GM10248 (cell line): Measurements from ENCODE around the gene ARR3.
A peak's percentile ranks its signal among the peaks of the same experiment; 100 is the strongest.
"Not testable (repeated sequence)": the region's sequence is repeated elsewhere in the genome, so short reads cannot be mapped to it uniquely, and the experiment has no call there.

Source experiments
- CTCF ChIA-PET: fragments of 300-600 bp; sonication (Branson Sonifier 250); formaldehyde crosslinking; extraction: SDS; loops from one replicate; lab custom pipeline; 2021; ENCODE audit warnings: antibody characterized with exemption; lab: Yijun Ruan, JAX
- POLR2A ChIA-PET: fragments of 350-650 bp; sonication (Branson Sonifier 250); formaldehyde crosslinking; extraction: SDS; loops from one replicate; lab custom pipeline; 2020; ENCODE audit warnings: antibody characterized with exemption; lab: Yijun Ruan, JAX
- DNase-seq: peaks from one replicate; pipeline ENCODE4 v3.0.0; 2012; ENCODE audit errors: extremely low spot score
- CTCF ChIP-seq: IDR thresholded peaks from 2 replicates; pipeline ENCODE4 v1.5.1; 2012; ENCODE audit warnings: mild to moderate bottlenecking, low read depth; ENCODE audit errors: extremely low read depth, missing control alignments, control extremely low read depth

The ARR3 gene

GRCh38 chrX:70264784-70265183, 3.4 kb upstream of the ARR3 start:
- ChIA-PET POLR2A (no interaction called here), CTCF (no interaction called here)
- DNase-seq, result no peak
- no peak for TF ChIP-seq CTCF

DNA sequence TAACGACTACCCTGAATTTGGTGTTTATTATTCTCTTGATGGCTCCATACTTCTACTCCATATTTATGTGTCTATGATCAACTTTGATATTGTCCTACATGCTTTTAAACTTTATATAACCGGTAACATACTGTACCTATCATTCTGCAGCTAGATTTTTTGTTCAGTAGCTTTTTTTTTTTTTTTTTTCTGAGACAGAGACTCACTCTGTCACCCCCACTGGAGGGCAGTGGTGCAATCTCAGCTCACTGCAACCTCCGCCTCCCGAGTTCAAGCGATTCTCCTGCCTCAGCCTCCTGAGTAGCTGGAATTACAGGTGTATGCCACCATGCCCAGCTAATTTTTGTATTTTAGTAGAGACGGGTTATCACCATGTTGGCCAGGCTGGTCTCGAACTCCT, 5.9 kb downstream of the ARR3 start:
- CTCF ChIA-PET, result interaction anchor here (2.2 kb wide), 1 partner anchor 12 kb away, joined by 8 read pairs; no protein-coding TSS in a partner anchor
- POLR2A ChIA-PET, DNase-seq: not testable (repeated sequence)

DNA sequence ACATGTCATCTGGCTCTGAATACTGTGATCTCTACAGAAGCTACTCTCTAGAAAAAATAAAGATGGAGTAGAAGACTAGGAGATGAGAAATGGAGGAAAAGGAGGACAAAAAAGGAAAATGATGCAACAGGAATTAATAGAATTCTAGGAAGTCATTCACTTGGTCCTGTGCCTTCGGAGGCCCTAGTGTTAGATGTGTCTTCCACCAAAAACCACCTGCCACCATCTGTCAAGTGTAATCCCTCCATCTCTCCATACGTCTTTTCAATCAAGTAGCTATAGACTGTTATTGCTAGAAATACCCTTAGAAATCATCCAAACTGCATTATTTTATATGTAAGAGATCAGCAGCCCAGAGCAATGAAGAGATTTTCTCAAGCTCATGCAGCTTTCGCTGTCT, 10.9 kb downstream of the ARR3 start:
- POLR2A ChIA-PET, result no interaction called here
- DNase-seq, result no peak
- CTCF ChIA-PET, result interaction anchor here (0.6 to 0.8 kb wide), 2 partner anchors 11 to 150 kb away, joined by 3 read pairs; partner anchors contain the start of gene KIF4A
- no peak for TF ChIP-seq CTCF

DNA sequence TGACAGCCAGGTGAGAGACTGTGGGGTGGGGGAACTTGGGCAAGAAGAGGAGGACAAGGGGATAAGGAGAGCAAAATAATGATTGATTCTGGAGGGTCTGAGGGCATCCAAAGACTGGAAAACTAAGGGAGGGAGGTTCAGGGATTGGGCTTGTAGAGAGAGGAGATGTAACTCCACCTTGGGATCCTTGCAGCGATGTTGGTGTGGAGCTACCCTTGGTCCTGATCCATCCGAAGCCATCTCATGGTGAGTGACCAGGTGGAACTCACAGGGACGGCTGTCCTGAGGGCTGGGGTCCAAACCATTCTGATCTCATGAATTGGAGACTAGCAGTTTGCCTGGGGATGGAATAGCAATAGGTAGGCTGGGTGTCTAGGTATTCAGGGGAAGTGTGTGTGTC, 12.4 kb downstream of the ARR3 start:
- DNase-seq, result no peak
- ChIA-PET CTCF (no interaction called here), POLR2A (no interaction called here)

DNA sequence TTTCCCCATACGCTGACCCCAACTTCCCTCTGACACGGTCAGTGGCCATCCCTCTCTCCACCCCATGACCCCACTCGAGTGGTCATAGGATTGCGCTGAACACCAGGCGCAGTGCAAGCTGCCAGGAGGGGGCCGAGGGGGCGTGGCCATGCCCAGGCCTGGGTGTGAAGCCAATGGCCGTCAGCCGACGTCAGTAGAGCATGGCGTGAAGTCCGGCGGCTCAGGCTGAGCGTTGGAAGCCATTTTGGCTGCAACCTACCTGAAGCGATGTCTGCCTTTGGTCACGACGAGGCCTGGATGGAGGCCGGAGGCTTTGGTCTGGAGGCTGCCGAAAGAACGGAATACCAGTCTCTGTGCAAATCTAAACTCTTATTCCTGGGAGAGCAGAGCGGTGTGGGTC, 13.8 kb downstream of the ARR3 start, which contains the start of gene RAB41:
Gene RAB41, plus strand, starts transcription at position 222 of the 400 bp plus-strand sequence. Its CDS starts 46 bp downstream, at position 268.
- no peak for TF ChIP-seq CTCF
- POLR2A ChIA-PET, result interaction anchor here (0.6 kb wide), 1 partner anchor 139 kb away, joined by 9 read pairs; no protein-coding TSS in a partner anchor
- DNase-seq, result no peak
- CTCF ChIA-PET, result no interaction called here

More for the DNA sequence above, 12.4 kb downstream of the ARR3 start:
- TF ChIP-seq CTCF, result no peak

DNA sequence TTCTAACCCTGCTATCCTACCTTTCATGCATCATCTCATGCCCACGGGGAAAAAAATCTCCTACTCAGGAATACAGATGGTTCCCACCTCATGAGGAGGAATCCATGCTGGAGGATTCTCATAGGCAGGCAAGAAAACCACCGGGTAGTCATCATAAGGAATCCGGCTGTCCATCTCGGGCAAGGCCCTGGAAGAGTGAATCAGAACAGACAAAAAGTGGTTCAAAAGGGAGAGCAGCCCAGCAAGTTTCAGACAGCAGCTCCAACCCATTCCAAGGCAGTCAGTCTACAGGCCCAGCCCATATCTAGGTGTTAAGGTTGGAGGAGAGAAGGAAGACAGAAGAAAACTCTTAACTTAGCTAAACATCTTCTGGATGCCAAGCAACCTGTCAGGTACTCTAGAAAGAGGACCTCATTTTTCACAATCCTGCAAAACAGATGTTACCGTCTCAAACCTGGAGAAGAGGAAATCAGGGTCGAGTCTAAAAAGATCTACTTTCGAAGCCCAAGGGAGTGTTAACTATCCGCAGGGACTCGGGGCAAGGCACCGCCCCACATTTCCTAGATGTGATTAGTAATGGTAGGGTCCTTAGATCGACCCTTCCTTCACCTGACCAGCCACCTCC, 21.1 kb downstream of the ARR3 start:
- POLR2A ChIA-PET, result no interaction called here
- no peak for TF ChIP-seq CTCF
- no peak for DNase-seq
- CTCF ChIA-PET, result no interaction called here

GRCh38 chrX:70289793-70290770, 21.9 kb downstream of the ARR3 start, which contains the start of the genes KIF4A and PDZD11:
Gene KIF4A, plus strand, starts transcription at chrX:70290104. Its CDS starts 355 bp downstream, at chrX:70290459.
Gene PDZD11, minus strand, starts transcription at chrX:70289927. Its CDS starts 586 bp downstream, at chrX:70289341.
- ChIA-PET POLR2A (no interaction called here), CTCF (interaction anchor here (1.4 kb wide), 1 partner anchor 11 kb away, joined by 3 read pairs; no protein-coding TSS in a partner anchor)
- no peak for TF ChIP-seq CTCF
- peak; percentile 92 for DNase-seq
